GM15510 (cell line): ENCODE data around the gene KANSL1L.

Experiments
- POLR2A ChIP-seq: IDR thresholded peaks from 3 replicates; pipeline ENCODE4 v1.6.1; 2011; ENCODE audit warnings: borderline replicate concordance; ENCODE audit not compliant: insufficient read length; ENCODE audit errors: extremely low read depth

The KANSL1L gene

GRCh38 chr2:210171309-210172218 is at the start of gene KANSL1L:
Gene KANSL1L (minus strand): TSS chr2:210171409. CDS start chr2:210154582, 16,827 bp downstream.
- peak; percentile 82 for TF ChIP-seq POLR2A

GRCh38 chr2:210215120-210215519 is 43.9 kb upstream of the KANSL1L start:
- TF ChIP-seq POLR2A, result no peak

DNA sequence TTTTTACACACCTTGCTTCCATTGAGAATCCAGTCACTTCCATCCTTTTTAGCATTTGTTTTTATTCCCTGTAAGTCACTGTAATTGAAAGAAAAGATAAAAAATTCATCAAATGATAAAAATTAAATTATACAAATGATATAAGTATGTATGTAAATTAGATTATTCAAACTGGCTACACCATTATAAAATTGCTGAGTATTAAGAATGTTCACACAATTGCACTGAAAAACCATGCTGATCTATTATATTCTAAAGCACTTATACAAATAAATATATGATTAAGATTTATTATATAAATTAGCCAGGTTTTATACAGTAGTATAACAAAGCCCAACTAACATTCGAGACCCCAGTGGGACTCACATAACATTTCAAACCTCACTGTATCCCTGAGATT is 39.0 kb upstream of the KANSL1L start:
- no peak for TF ChIP-seq POLR2A

DNA sequence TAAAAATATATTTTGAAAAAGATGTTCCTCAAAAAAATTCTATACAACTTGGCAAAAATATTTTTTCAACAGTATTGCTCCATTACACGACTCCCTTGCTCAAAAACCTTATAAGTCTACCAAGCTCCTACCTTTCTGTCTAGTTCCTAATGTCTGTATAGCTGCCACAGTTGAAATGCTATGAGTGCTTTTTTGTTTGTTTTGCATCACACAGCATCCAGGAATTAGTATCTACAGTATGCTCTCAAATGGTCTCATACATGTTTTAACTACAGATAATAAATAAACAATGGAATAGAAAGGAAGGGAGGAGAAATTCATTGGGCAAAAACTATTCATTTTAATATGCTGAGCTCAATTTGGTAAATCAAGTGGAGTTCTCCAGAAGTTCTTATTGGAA is 36.7 kb upstream of the KANSL1L start:
- TF ChIP-seq POLR2A, result no peak

GRCh38 chr2:210203558-210203957 is 32.3 kb upstream of the KANSL1L start:
- TF ChIP-seq POLR2A, result no peak

GRCh38 chr2:210203147-210203546 is 31.9 kb upstream of the KANSL1L start:
- TF ChIP-seq POLR2A, result no peak

- no peak for TF ChIP-seq POLR2A
Measured at GRCh38 chr2:210199854-210200253, 28.6 kb upstream of the KANSL1L start.

GRCh38 chr2:210199186-210199765 is 28.1 kb upstream of the KANSL1L start:
- TF ChIP-seq POLR2A, result no peak

DNA sequence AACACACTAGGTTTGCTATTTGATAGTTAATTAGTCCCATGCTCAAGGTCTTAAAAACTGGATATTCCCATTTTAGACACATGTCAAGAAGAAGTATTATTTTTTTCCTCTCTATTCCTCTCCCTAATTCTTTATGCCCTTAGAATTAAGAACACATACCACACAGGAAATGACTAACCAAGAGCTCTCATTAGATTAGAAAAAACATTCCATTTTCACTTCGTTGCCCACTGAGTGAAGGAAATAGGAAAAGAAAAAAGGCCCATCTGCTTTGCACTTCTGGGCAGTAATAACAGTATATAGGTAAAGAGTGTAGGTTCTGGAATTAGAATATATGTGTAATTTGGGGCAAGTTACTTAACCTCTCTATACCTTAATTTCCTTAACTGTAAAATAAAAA is 27.1 kb upstream of the KANSL1L start:
- TF ChIP-seq POLR2A, result no peak

DNA sequence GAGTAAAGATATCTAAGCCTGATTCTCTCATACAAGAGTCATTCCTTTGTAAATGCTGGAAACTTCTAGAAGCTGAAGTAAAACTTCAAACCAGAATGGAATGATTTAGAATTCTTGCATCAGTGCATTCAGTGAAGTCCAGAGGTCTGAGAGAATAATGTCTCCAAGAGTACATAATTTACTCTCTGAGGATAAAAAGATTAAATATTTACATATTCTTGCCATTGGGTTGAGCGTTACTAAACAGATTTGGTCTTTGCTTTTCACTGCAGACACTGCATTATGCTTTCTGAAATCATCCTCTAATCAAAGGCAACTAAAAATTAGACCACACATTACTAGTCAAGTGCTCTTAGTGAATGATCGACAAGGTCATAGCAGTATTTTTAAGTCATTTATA is 26.5 kb upstream of the KANSL1L start:
- TF ChIP-seq POLR2A, result no peak

- TF ChIP-seq POLR2A, result no peak
Measured at GRCh38 chr2:210195101-210195852, 24.1 kb upstream of the KANSL1L start.

GRCh38 chr2:210190345-210190744 is 19.1 kb upstream of the KANSL1L start:
- no peak for TF ChIP-seq POLR2A

DNA sequence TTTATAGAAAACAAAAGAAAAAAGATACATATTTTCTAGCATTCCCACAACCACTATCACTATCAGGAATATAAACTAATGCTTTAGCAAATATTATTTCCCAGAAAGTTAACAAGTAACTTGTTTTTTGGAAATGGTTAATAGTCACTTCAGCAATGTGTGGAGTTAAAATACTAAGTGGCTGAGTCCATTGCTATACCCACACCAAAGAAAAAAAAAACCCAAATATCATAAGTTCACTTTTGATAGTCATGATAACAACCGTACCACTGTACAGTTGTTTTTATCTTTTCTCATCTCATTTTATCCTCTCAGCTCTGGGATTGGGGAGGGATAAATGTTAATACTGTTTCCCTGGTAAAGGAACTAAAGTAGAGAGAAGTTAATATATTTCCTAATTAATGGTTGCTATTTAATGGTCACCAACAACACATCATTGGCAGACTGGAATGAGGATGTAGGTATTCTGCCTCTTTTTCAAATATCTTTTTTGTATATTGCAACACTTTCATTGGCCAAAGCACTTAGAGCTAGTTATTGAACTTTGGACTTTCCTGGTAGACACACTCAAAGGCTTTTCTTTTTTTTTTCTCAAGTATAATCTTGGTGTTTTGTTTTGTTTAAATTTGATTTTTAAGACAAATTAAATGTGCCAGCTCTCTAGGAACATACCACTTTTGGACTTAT is 18.4 kb upstream of the KANSL1L start:
- TF ChIP-seq POLR2A, result no peak

DNA sequence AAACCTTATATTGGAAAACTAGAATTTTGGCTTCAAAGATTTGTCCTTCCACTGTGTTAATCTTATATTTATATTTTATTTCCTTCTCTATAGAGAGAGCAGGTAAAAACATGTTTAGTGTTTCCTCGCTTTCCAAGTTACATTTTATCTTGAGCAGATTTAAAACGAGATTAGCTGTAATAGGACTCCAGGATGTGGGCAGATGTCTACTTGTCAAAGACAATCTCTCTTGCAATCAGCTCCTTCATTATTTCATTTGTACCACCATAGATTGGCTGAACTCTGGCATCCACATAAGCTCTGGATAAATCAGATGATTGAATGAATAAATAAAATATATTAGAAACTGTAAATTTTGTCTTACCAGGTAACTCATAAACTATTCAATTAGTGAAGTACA is 17.5 kb upstream of the KANSL1L start:
- TF ChIP-seq POLR2A, result no peak

DNA sequence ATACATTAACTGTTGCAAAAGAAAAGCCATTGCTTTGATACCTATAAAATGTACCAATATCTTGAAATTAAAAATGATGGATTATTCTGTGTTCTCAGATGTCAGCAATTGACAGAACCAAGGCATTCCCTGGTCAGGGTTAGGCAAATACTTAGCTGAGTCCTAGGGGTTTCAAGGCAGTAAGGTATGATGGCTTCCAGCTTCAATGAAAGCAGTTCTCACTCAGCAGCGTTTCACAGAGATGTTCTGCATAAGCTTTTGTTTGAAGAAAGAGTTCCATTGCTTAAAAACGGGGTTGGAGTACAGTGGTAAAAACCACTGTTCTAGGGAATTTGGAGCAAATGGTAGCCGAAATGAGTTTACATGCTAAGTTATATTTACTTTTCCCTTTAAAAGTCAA is 17.0 kb upstream of the KANSL1L start:
- no peak for TF ChIP-seq POLR2A
